Peyer's patch (tissue), 4 donors: Measurements from ENCODE around the gene XRN1.

Source experiments
- POLR2A ChIP-seq, 2 donors: fragments of 450-650 bp; IDR thresholded peaks; one replicate each; pipeline ENCODE4 v1.5.1; 2017; ENCODE audit warnings: antibody characterized with exemption in 2 of 2, mild to moderate bottlenecking in 2 of 2, moderate library complexity in 2 of 2
- TF ChIP-seq, protein P1 (sequence below), 6 experiments: fragments of 450-650 bp in 4 of 6; fragments of 200-600 bp in 2 of 6; sonication (generic) in 1 of 6; IDR thresholded peaks; one replicate each; pipeline ENCODE4 v1.5.1; 2017 to 2019; ENCODE audit warnings: antibody characterized with exemption in 6 of 6, mild to moderate bottlenecking in 3 of 6, moderate library complexity in 1 of 6

DNA sequence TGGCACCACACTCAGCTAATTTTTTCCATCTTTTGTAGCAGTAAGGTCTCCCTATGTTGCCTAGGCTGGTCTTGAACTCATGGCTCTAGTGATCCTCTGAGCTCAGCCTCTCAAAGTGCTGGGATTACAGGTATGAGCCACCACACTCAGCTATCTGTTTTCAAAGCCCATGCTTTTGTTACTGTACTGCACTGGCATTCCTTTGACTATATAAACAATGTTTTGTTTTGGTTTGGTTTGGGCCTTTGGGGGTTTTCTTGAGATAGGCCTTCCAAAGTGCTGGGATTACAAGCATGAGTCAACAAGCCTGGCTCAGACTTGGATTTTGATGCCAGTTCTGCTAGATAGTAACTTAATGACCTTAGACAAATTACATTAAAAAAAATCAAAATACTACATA is 132.8 kb downstream of the XRN1 start:
- TF ChIP-seq POLR2A (IDR thresholded peaks at IDR 0.05): no peak
- TF ChIP-seq, protein P1, sequence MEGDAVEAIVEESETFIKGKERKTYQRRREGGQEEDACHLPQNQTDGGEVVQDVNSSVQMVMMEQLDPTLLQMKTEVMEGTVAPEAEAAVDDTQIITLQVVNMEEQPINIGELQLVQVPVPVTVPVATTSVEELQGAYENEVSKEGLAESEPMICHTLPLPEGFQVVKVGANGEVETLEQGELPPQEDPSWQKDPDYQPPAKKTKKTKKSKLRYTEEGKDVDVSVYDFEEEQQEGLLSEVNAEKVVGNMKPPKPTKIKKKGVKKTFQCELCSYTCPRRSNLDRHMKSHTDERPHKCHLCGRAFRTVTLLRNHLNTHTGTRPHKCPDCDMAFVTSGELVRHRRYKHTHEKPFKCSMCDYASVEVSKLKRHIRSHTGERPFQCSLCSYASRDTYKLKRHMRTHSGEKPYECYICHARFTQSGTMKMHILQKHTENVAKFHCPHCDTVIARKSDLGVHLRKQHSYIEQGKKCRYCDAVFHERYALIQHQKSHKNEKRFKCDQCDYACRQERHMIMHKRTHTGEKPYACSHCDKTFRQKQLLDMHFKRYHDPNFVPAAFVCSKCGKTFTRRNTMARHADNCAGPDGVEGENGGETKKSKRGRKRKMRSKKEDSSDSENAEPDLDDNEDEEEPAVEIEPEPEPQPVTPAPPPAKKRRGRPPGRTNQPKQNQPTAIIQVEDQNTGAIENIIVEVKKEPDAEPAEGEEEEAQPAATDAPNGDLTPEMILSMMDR (IDR thresholded peaks at IDR 0.05): no peak
